ENCODE data around the gene CLSTN2. TPM values are rescaled to one million over a fixed set of nuclear protein-coding genes. Genes with fewer than 3 reads are reported as not detected.

Gene CLSTN2
- total RNA-seq, 1 experiment from 2014 or later: 0.68 TPM

DNA sequence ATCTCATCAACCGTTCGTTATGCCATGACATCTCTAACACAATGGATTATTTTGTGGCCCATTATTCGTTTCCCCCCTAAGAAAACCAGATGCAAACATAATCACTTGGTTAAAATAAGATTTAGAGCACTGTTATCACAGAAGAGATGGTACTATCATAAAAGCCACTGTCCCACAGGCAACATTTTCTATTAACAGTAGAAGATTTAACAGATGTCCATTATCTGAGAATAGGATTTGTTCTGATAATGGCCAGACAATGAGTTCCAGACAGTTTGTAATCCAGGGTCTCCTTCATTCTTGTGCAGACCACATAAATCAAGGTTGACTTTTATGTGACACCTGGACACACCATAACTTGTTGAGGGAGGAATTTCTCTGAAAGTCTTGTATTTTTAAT is 153.1 kb downstream of the CLSTN2 start:
- H2BK20ac ChIP-seq (ENCODE audit: low read depth, low read length, poor library complexity, severe bottlenecking): no peak overlapping the region
- no peaks in the 10 kb centered on the region for H3K27me3 ChIP-seq (ENCODE audit: insufficient read depth, low read length)
- no peaks in the 10 kb centered on the region for H3K79me1 ChIP-seq (ENCODE audit: insufficient read depth, low read depth, low read length, poor library complexity, severe bottlenecking)
- no peaks in the 10 kb centered on the region for H3K4me1 ChIP-seq (ENCODE audit: insufficient read depth, low read length)
- H4K91ac ChIP-seq (ENCODE audit: insufficient read length, low read depth, low read length): no peak overlapping the region
- no peak overlapping the region for H2BK5ac ChIP-seq (ENCODE audit: insufficient read length, low read length)
- peaks cover 5 to 13% of the 10 kb centered on the region in 2 experiments for H3K4me1 Mint-ChIP-seq
- no peaks in the 10 kb centered on the region for H3K23me2 ChIP-seq (ENCODE audit: insufficient read length, low read depth, low read length, poor library complexity, severe bottlenecking)
- no peak overlapping the region for H3K18ac ChIP-seq (ENCODE audit: insufficient read length, low read depth, low read length)
- no peak overlapping the region for H3K9ac ChIP-seq (ENCODE audit: extremely low read depth, insufficient read length, low read length)
- no peak overlapping the region for H2BK12ac ChIP-seq (ENCODE audit: insufficient read length, low read depth, low read length)
- no peak overlapping the region for H2BK15ac ChIP-seq (ENCODE audit: low read depth, low read length)
- H3K27ac Mint-ChIP-seq: no peak overlapping the region
- H3T11ph ChIP-seq (ENCODE audit: low read length): no peak overlapping the region
- H3K9me3 ChIP-seq (ENCODE audit: control insufficient read depth, low read depth, low read length): peaks cover 6% of the 10 kb centered on the region
- no peak overlapping the region for H2AK5ac ChIP-seq (ENCODE audit: insufficient read length, low read length)
- H3K56ac ChIP-seq (ENCODE audit: insufficient read length, low read depth, low read length): no peak overlapping the region
- no CpG with 5 or more reads among the region's 3 CpGs for WGBS (ENCODE audit: extremely low coverage, insufficient read length, low lambda C conversion rate)
- DNase-seq: no peak
- peaks cover 35 to 37% of the 10 kb centered on the region in 2 experiments for H3K9me3 Mint-ChIP-seq
- no peak overlapping the region for H3K23ac ChIP-seq (ENCODE audit: insufficient read length, low read depth, low read length)
- no peak overlapping the region for H3K4ac ChIP-seq (ENCODE audit: low read depth, low read length)
- H3K79me2 ChIP-seq (ENCODE audit: insufficient read depth, low read length): no peaks in the 10 kb centered on the region
- no peak overlapping the region for H3K4me2 ChIP-seq (ENCODE audit: insufficient read depth, insufficient read length, low read length)
- TF ChIP-seq, protein P1, sequence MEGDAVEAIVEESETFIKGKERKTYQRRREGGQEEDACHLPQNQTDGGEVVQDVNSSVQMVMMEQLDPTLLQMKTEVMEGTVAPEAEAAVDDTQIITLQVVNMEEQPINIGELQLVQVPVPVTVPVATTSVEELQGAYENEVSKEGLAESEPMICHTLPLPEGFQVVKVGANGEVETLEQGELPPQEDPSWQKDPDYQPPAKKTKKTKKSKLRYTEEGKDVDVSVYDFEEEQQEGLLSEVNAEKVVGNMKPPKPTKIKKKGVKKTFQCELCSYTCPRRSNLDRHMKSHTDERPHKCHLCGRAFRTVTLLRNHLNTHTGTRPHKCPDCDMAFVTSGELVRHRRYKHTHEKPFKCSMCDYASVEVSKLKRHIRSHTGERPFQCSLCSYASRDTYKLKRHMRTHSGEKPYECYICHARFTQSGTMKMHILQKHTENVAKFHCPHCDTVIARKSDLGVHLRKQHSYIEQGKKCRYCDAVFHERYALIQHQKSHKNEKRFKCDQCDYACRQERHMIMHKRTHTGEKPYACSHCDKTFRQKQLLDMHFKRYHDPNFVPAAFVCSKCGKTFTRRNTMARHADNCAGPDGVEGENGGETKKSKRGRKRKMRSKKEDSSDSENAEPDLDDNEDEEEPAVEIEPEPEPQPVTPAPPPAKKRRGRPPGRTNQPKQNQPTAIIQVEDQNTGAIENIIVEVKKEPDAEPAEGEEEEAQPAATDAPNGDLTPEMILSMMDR (conservative IDR thresholded peaks at IDR 0.05): no peak
- H3K36me3 Mint-ChIP-seq (ENCODE audit: insufficient read depth in 1 of 3, low read depth in 3 of 3): peaks cover 18 to 36% (median 18%) of the 10 kb centered on the region in 3 experiments
- H3K27ac ChIP-seq (ENCODE audit: insufficient read length, low read depth, low read length): no peak overlapping the region
- H4K20me1 ChIP-seq (ENCODE audit: control insufficient read depth, insufficient read depth, insufficient read length): no peaks in the 10 kb centered on the region
- no peak overlapping the region for H4K5ac ChIP-seq (ENCODE audit: insufficient read length, low read depth, low read length)
- H2BK120ac ChIP-seq (ENCODE audit: low read depth, low read length, poor library complexity, severe bottlenecking): no peak overlapping the region
- H3K27me3 Mint-ChIP-seq (ENCODE audit: low read depth): peaks cover 2% of the 10 kb centered on the region
- H4K8ac ChIP-seq (replicated peaks; ENCODE audit: insufficient read length, low read depth, low read length): no peak overlapping the region
- H3K14ac ChIP-seq (ENCODE audit: insufficient read depth, low read length): no peak overlapping the region
- H2AFZ ChIP-seq (ENCODE audit: low read length): no peak overlapping the region
- no peak overlapping the region for H3K4me3 Mint-ChIP-seq

Measured in H9 (cell line).